Measurements from ENCODE around the gene PAM. TPM values are rescaled to one million over a fixed set of nuclear protein-coding genes. Genes with fewer than 3 reads are reported as not detected.

The PAM gene
- total RNA-seq, 1 donor from 2014 or later = 171 TPM

- H3K4me1 ChIP-seq = no peaks in the 10 kb centered on the region
- intact Hi-C loops (cut with DNase I) = no loop called here
- no peak for DNase-seq
- ATAC-seq = no peak
- no peaks in the 10 kb centered on the region for H3K27me3 ChIP-seq (ENCODE audit: low read depth)
- no peaks in the 10 kb centered on the region for H3K36me3 ChIP-seq
- TF ChIP-seq CTCF (IDR thresholded peaks at IDR 0.05) = no peak
- no peak overlapping the region for H3K27ac ChIP-seq
- H3K4me3 ChIP-seq = no peak overlapping the region
- no peaks in the 10 kb centered on the region for H3K9me3 ChIP-seq
Observed at GRCh38 chr5:102879741-102880140, 124.6 kb downstream of the PAM start.

- no peak for DNase-seq
- no peaks in the 10 kb centered on the region for H3K36me3 ChIP-seq
- no peaks in the 10 kb centered on the region for H3K9me3 ChIP-seq
- H3K27me3 ChIP-seq (ENCODE audit: low read depth) = no peaks in the 10 kb centered on the region
- H3K27ac ChIP-seq = no peak overlapping the region
- intact Hi-C loops (cut with DNase I) = no loop called here
- no peaks in the 10 kb centered on the region for H3K4me1 ChIP-seq
- no peak for TF ChIP-seq CTCF (IDR thresholded peaks at IDR 0.05)
- no peak overlapping the region for H3K4me3 ChIP-seq
- no peak for ATAC-seq
Observed at GRCh38 chr5:102886586-102886985, 131.5 kb downstream of the PAM start.

- Histone ChIP-seq H3K9me3 (no peaks in the 10 kb centered on the region), H3K4me3 (no peak overlapping the region), H3K27me3 (ENCODE audit: low read depth) (no peaks in the 10 kb centered on the region), H3K36me3 (no peaks in the 10 kb centered on the region), H3K4me1 (no peaks in the 10 kb centered on the region), H3K27ac (no peak overlapping the region)
- intact Hi-C loops (cut with DNase I) = no loop called here
- ATAC-seq (no peak), DNase-seq (no peak)
- no peak for TF ChIP-seq CTCF (IDR thresholded peaks at IDR 0.05)
Observed at GRCh38 chr5:102888483-102888882, 133.4 kb downstream of the PAM start.

GRCh38 chr5:102889033-102889432, 133.9 kb downstream of the PAM start:
- TF ChIP-seq CTCF (IDR thresholded peaks at IDR 0.05) = no peak
- no peak overlapping the region for H3K27ac ChIP-seq

GRCh38 chr5:102890133-102890532, 135.0 kb downstream of the PAM start:
- H3K36me3 ChIP-seq = no peaks in the 10 kb centered on the region
- H3K9me3 ChIP-seq = no peaks in the 10 kb centered on the region
- H3K4me1 ChIP-seq = no peaks in the 10 kb centered on the region
- H3K27ac ChIP-seq = no peak overlapping the region
- intact Hi-C loops (cut with DNase I) = no loop called here
- ATAC-seq = no peak
- no peak overlapping the region for H3K4me3 ChIP-seq
- DNase-seq = no peak
- TF ChIP-seq CTCF (IDR thresholded peaks at IDR 0.05) = no peak
- H3K27me3 ChIP-seq (ENCODE audit: low read depth) = no peaks in the 10 kb centered on the region

More at GRCh38 chr5:102889033-102889432, 133.9 kb downstream of the PAM start:
- Histone ChIP-seq H3K36me3 (no peaks in the 10 kb centered on the region), H3K9me3 (no peaks in the 10 kb centered on the region), H3K4me1 (no peaks in the 10 kb centered on the region), H3K27me3 (ENCODE audit: low read depth) (no peaks in the 10 kb centered on the region), H3K4me3 (no peak overlapping the region)
- no peak for ATAC-seq
- intact Hi-C loops (cut with DNase I) = no loop called here
- no peak for DNase-seq

- Histone ChIP-seq H3K4me1 (no peaks in the 10 kb centered on the region), H3K36me3 (no peaks in the 10 kb centered on the region), H3K9me3 (no peaks in the 10 kb centered on the region), H3K4me3 (no peak overlapping the region), H3K27ac (no peak overlapping the region), H3K27me3 (ENCODE audit: low read depth) (no peaks in the 10 kb centered on the region)
- intact Hi-C loops (cut with DNase I) = no loop called here
- no peak for TF ChIP-seq CTCF (IDR thresholded peaks at IDR 0.05)
- DNase-seq (no peak), ATAC-seq (no peak)
Observed at GRCh38 chr5:102891175-102891574, 136.1 kb downstream of the PAM start.

Measured in lower lobe of right lung (tissue), 2 donors.